T-cell (primary cell): ENCODE data around the gene CADM2. TPM values are rescaled to one million over a fixed set of nuclear protein-coding genes. Genes with fewer than 3 reads are reported as not detected.

ENCODE experiments used
- ATAC-seq, 4 experiments: fragments of 200-7000 bp in 3 of 4; fragments of 150-1000 bp in 1 of 4; cut with Tn5 transposase; replicated peaks in 1 of 4; 1 replicate in 3 of 4; 2 replicates in 1 of 4; pipeline ENCODE4 v1.10.0; 2021; ENCODE audit warnings: moderate library complexity in 3 of 4, mild to moderate bottlenecking in 2 of 4, moderate number of reproducible peaks in 1 of 4
- CTCF ChIA-PET, 2 donors: fragments of 300-600 bp; sonication (Branson Sonifier 250); formaldehyde crosslinking; loops; one replicate each; lab custom pipeline; 2022; ENCODE audit warnings: antibody characterized with exemption in 2 of 2; lab: Charles Lee
- POLR2A ChIA-PET, 2 donors: fragments of 300-600 bp; sonication (Branson Sonifier 250); formaldehyde crosslinking; loops; one replicate each; lab custom pipeline; 2022; ENCODE audit warnings: antibody characterized with exemption in 2 of 2; lab: Charles Lee
- DNase-seq, 35 experiments: peaks; one replicate each; pipeline versions ENCODE4 v3.0.0 to v3.0.0-alpha.2; 2013 to 2023
- H3K27ac ChIP-seq: one replicate; pipeline ENCODE4 v1.5.1; 2013; ENCODE audit warnings: low read length
- H3K27me3 ChIP-seq, 2 experiments: replicated peaks in 1 of 2; 1 replicate in 1 of 2; 2 replicates in 1 of 2; pipeline versions ENCODE4 v1.6.1 to v1.7.0; 2013; ENCODE audit warnings: low read length in 1 of 2, mixed read lengths in 1 of 2; ENCODE audit not compliant: control insufficient read depth in 2 of 2, insufficient read depth in 2 of 2; ENCODE audit errors: extremely low read depth in 1 of 2
- H3K36me3 ChIP-seq, 2 donors: 1 replicate in 1 of 2; 2 replicates in 1 of 2; pipeline versions ENCODE4 v1.6.1 to v1.7.0; 2013; ENCODE audit warnings: low read length in 1 of 2; ENCODE audit not compliant: control insufficient read depth in 2 of 2, insufficient read depth in 1 of 2; ENCODE audit errors: extremely low read depth in 1 of 2
- H3K4me1 ChIP-seq, 2 experiments: 1 replicate in 1 of 2; 2 replicates in 1 of 2; pipeline versions ENCODE4 v1.6.1 to v1.7.0; 2013; ENCODE audit warnings: low read length in 2 of 2, mixed read lengths in 1 of 2; ENCODE audit not compliant: insufficient read depth in 2 of 2, control insufficient read depth in 1 of 2; ENCODE audit errors: extremely low read depth in 1 of 2
- H3K4me3 ChIP-seq, 2 donors: 1 replicate in 1 of 2; 2 replicates in 1 of 2; pipeline versions ENCODE4 v1.5.1 to v1.7.0; 2013; ENCODE audit warnings: mild to moderate bottlenecking in 2 of 2, low read length in 1 of 2, moderate library complexity in 1 of 2; ENCODE audit not compliant: control insufficient read depth in 1 of 2; ENCODE audit errors: extremely low read depth in 1 of 2
- H3K9me3 ChIP-seq: 2 replicates; pipeline ENCODE4 v1.7.0; 2013
- H3K27ac Mint-ChIP-seq, 2 donors: one replicate each; pipeline ENCODE4 v1.8.0; 2020 to 2021; ENCODE audit warnings: mild to moderate bottlenecking in 2 of 2, mixed read lengths in 2 of 2
- H3K27me3 Mint-ChIP-seq, 2 donors: one replicate each; pipeline ENCODE4 v1.8.0; 2021 to 2022; ENCODE audit warnings: mixed read lengths in 2 of 2
- H3K36me3 Mint-ChIP-seq: one replicate; pipeline ENCODE4 v1.8.0; 2021; ENCODE audit warnings: mixed read lengths
- H3K4me1 Mint-ChIP-seq, 3 donors: one replicate each; pipeline ENCODE4 v1.8.0; 2020 to 2022; ENCODE audit warnings: mixed read lengths in 3 of 3, mild to moderate bottlenecking in 1 of 3
- H3K4me3 Mint-ChIP-seq, 3 donors: one replicate each; pipeline ENCODE4 v1.8.0; 2020 to 2022; ENCODE audit warnings: mild to moderate bottlenecking in 3 of 3, mixed read lengths in 3 of 3, moderate library complexity in 3 of 3
- H3K9me3 Mint-ChIP-seq, 3 donors: one replicate each; pipeline ENCODE4 v1.8.0; 2020 to 2022; ENCODE audit warnings: mixed read lengths in 3 of 3
- WGBS: methylation state at CpG from one replicate; pipeline ENCODE4 v1.1.5; 2013; ENCODE audit warnings: missing lambda C conversion rate; ENCODE audit not compliant: insufficient coverage; 5-methylcytosine and 5-hydroxymethylcytosine counted together
- total RNA-seq, 35 experiments: library from RNA in 6 of 35; stranded (reverse) in 6 of 35; fragments of 120-200 nt in 1 of 35; gene quantifications; one replicate each; pipeline versions ENCODE4 v1.2.1 to v1.2.4 and lab custom pipeline; 2013 to 2026

CADM2 gene
- total RNA-seq, 5 donors from 2014 or later (not counting 1 experiment from before 2014, with no cell fraction given) = 0.23 to 0.25 TPM; not detected in 3

DNA sequence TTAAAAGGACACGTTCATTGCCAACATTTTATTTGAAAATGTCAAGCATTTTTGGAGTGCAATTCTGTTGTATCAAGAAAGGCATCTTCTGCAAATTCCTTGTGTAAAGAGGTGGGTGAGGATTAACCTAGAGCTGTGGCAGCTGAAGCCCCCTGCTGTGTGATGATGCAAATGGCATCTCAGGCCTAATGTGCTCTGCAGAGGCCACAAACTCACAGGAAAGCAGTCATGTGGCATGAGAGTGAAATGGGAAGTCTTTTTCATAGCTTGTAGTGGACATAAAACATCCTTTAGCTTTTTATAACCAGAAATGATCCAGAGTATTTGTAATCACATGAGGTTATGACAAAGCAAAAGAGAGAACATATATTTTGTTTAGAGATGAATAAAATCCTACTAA is 6.4 kb downstream of the CADM2 start:
- H3K9me3 ChIP-seq = no peaks in the 10 kb centered on the region
- peaks cover 8 to 9% (median 9%) of the 10 kb centered on the region in 3 donors for H3K4me1 Mint-ChIP-seq
- no peaks in the 10 kb centered on the region for H3K36me3 Mint-ChIP-seq
- H3K4me3 ChIP-seq = no peak overlapping the region
- peaks cover 0 to 3% (median 0%) of the 10 kb centered on the region in 3 donors for H3K9me3 Mint-ChIP-seq
- H3K36me3 ChIP-seq = no peaks in the 10 kb centered on the region
- no peak for DNase-seq
- peaks cover 19 to 29% of the 10 kb centered on the region in 2 donors for H3K27me3 Mint-ChIP-seq
- no peaks in the 10 kb centered on the region for H3K4me1 ChIP-seq
- peaks cover 9 to 12% of the 10 kb centered on the region in 2 experiments for H3K27me3 ChIP-seq
- no peak overlapping the region for H3K27ac ChIP-seq
- ATAC-seq = no peak
- no peak overlapping the region for H3K4me3 Mint-ChIP-seq
- ChIA-PET CTCF (no interaction called here), POLR2A (no interaction called here)
- no peak overlapping the region for H3K27ac Mint-ChIP-seq
- WGBS = no CpG with 5 or more reads among the region's 1 CpG

DNA sequence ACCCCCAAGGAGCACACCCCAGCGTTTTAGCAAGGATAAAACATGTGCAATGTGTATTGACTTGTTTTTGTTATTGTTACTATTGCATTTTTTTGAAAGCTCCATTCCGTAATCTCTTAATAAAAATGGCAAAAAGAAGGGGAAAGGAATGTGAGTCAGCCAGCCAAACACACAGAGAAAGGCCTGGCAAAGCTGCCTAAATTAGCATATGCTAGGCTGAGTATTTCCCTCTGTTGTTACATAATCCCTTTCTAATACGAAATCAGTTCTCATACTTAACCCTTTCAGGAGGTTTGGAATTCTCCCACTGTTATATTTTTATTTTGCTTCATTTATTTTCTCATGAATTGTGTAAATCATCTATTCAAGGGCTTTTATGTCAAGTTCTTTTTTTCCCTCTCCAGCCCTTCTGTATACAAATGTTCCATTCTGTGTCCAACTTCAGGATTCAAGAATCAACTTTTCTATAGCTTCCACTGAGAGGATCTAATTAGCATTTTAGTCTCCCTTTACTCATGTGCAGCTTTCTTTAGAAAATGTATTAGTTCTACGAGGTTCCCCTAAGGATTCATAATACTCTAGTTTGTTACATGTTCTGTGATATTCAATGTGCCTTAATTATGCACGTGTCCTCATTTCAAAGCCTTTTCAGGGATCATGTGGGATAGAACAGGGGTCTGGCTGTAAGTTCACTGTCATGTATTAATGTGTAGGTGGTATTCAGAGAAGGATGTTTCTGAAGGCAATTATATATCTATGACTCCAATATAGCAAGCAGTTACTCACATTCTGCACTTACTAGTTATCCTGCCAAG is 9.2 kb downstream of the CADM2 start:
- Mint-ChIP-seq H3K4me3 (no peak overlapping the region), H3K4me1 (no peaks in the 10 kb centered on the region)
- POLR2A ChIA-PET = no interaction called here

DNA sequence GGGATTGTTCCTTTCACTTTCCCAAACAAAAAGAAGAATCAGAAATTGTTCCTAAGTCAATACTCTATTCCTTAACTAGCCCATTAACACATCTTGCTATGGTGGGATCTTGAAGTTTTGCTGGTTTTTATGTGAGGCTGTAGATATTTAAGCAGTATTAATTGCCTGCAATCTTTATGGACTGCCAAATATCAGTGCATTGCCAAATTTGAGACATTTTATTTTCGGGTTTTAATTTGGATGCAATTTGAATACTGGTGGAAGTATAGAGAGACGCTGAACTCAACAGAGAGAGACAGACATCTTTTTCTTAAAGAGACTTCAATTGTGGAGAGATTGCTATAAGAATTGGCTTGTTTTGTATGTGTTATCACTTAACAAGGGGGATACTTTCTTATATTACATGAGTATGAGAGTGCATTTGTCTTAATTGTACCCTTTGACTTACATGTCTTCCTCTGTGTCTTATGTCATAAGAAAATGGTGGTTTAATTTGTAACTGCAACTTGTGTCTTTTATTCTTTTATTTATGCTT is 10.0 kb downstream of the CADM2 start:
- H3K4me3 ChIP-seq = no peak overlapping the region
- DNase-seq (no peak), ATAC-seq (no peak)
- whole genome bisulfite sequencing = 80% methylated on average over 1 of the region's 2 CpGs
- H3K27me3 ChIP-seq = no peaks in the 10 kb centered on the region
- Mint-ChIP-seq H3K27me3 (no peaks in the 10 kb centered on the region), H3K4me3 (no peak overlapping the region), H3K27ac (no peak overlapping the region), H3K4me1 (no peaks in the 10 kb centered on the region), H3K36me3 (no peaks in the 10 kb centered on the region), H3K9me3 (peaks cover 0 to 6% (median 1%) of the 10 kb centered on the region in 3 donors)
- no peak overlapping the region for H3K27ac ChIP-seq
- POLR2A ChIA-PET = no interaction called here
- no peaks in the 10 kb centered on the region for H3K9me3 ChIP-seq
- H3K36me3 ChIP-seq = no peaks in the 10 kb centered on the region
- CTCF ChIA-PET = no interaction called here
- no peaks in the 10 kb centered on the region for H3K4me1 ChIP-seq

More for the DNA sequence above, 9.2 kb downstream of the CADM2 start:
- Mint-ChIP-seq H3K27me3 (peaks cover 0 to 2% of the 10 kb centered on the region in 2 donors), H3K9me3 (peaks cover 0 to 6% (median 1%) of the 10 kb centered on the region in 3 donors), H3K36me3 (no peaks in the 10 kb centered on the region), H3K27ac (no peak overlapping the region)
- no peaks in the 10 kb centered on the region for H3K9me3 ChIP-seq
- DNase-seq = no peak
- WGBS = no CpG with 5 or more reads among the region's 5 CpGs
- H3K4me3 ChIP-seq = no peak overlapping the region
- CTCF ChIA-PET = no interaction called here
- no peak overlapping the region for H3K27ac ChIP-seq
- ATAC-seq = no peak
- H3K4me1 ChIP-seq = no peaks in the 10 kb centered on the region
- H3K36me3 ChIP-seq = no peaks in the 10 kb centered on the region
- H3K27me3 ChIP-seq = no peaks in the 10 kb centered on the region

DNA sequence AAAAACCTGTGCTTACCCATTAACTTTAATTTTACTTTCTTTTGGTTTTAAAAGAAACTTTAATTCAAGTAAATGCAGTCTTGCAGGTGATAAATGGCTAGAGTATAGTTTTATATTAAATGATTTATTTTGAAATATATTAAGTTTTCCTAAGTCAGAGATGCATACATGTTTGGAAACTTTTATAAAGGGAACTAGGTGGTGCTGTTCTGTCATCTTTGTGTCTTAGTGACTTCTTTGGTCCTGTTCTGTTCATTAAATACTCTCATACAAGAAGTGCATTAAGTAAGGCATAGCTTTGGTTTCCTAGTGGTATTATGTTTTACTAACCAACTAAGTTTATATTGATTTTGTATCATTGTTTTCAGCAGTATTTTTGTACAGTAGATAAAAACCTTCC is 15.6 kb downstream of the CADM2 start:
- ChIA-PET CTCF (no interaction called here), POLR2A (no interaction called here)
- H3K9me3 ChIP-seq = no peaks in the 10 kb centered on the region
- Mint-ChIP-seq H3K36me3 (no peaks in the 10 kb centered on the region), H3K27ac (no peak overlapping the region), H3K4me3 (no peak overlapping the region), H3K4me1 (no peaks in the 10 kb centered on the region), H3K9me3 (peaks cover 0 to 6% (median 1%) of the 10 kb centered on the region in 3 donors), H3K27me3 (no peaks in the 10 kb centered on the region)
- H3K27me3 ChIP-seq = no peaks in the 10 kb centered on the region
- no peaks in the 10 kb centered on the region for H3K4me1 ChIP-seq
- DNase-seq (no peak), ATAC-seq (no peak)
- H3K4me3 ChIP-seq = no peak overlapping the region
- H3K36me3 ChIP-seq = no peaks in the 10 kb centered on the region
- H3K27ac ChIP-seq = no peak overlapping the region

DNA sequence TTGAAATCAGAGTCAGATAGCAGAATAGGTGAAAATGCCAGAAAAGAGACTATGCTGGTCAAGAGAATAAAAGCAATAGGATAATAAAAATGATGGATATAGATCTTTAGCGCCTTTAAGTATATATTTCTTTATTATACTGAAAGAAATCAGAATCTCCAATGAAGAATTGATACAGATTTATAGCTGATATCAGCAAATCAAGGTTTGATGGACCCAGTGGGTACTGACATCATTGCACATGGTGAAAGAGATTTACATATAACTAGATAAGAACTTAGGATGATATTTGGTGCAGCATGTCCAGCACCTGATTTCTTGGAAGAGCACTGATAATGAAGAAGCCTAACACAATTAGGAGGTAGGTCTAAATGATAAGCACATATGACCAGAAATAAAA is 18.2 kb downstream of the CADM2 start:
- ChIA-PET POLR2A (no interaction called here), CTCF (no interaction called here)
- Histone ChIP-seq H3K9me3 (no peaks in the 10 kb centered on the region), H3K4me1 (no peaks in the 10 kb centered on the region), H3K27ac (no peak overlapping the region), H3K36me3 (no peaks in the 10 kb centered on the region), H3K27me3 (no peaks in the 10 kb centered on the region), H3K4me3 (no peak overlapping the region)
- no peak overlapping the region for H3K27ac Mint-ChIP-seq
- H3K36me3 Mint-ChIP-seq = no peaks in the 10 kb centered on the region
- H3K9me3 Mint-ChIP-seq = peaks cover 0 to 4% (median 0%) of the 10 kb centered on the region in 3 donors
- DNase-seq = no peak
- no peak for ATAC-seq
- no CpG with 5 or more reads among the region's 1 CpG for WGBS
- no peak overlapping the region for H3K4me3 Mint-ChIP-seq
- no peaks in the 10 kb centered on the region for H3K4me1 Mint-ChIP-seq
- H3K27me3 Mint-ChIP-seq = no peaks in the 10 kb centered on the region

DNA sequence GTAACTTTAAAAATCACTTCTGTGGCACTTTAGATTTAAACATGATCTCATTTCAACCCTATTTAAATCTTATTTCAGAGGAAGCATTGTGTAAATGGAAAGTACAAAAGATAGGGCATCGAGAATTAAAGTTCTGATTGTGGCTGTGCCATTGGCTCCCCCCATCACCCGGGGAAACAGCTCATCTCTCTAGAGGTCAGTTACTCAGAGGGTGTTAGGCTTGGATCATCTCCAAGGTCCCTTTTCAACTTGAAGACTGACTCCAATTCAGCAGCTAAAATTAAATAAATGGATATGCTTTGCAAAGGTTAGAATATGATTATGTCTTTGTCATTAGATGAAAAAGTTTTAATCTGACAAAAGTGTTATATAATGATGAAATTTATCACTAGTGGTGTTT is 20.1 kb downstream of the CADM2 start:
- H3K27ac ChIP-seq = no peak overlapping the region
- H3K27me3 ChIP-seq = no peaks in the 10 kb centered on the region
- H3K9me3 ChIP-seq = no peaks in the 10 kb centered on the region
- no CpG with 5 or more reads among the region's 2 CpGs for WGBS
- POLR2A ChIA-PET = no interaction called here
- H3K4me1 Mint-ChIP-seq = no peaks in the 10 kb centered on the region
- H3K4me3 Mint-ChIP-seq = no peak overlapping the region
- DNase-seq (no peak), ATAC-seq (no peak)
- H3K36me3 ChIP-seq = no peaks in the 10 kb centered on the region
- H3K4me1 ChIP-seq = no peaks in the 10 kb centered on the region
- peaks cover 0 to 5% (median 0%) of the 10 kb centered on the region in 3 donors for H3K9me3 Mint-ChIP-seq
- no peak overlapping the region for H3K27ac Mint-ChIP-seq
- H3K4me3 ChIP-seq = no peak overlapping the region
- CTCF ChIA-PET = no interaction called here
- H3K27me3 Mint-ChIP-seq = no peaks in the 10 kb centered on the region
- no peaks in the 10 kb centered on the region for H3K36me3 Mint-ChIP-seq
